Right ventricle myocardium inferior (tissue), 1 donor: ENCODE data around the gene MTFR2. TPM values are rescaled to one million over a fixed set of nuclear protein-coding genes. Genes with fewer than 3 reads are reported as not detected.

Source experiments
- ATAC-seq: fragments of 200-7000 bp; cut with Tn5 transposase; one replicate; pipeline ENCODE4 v1.9.1; 2020; ENCODE audit warnings: mild to moderate bottlenecking, moderate library complexity
- DNase-seq: peaks from one replicate; pipeline ENCODE4 v3.0.0; 2021; ENCODE audit errors: missing footprints
- intact Hi-C: fragments of 100-400 bp; cut with DNase I; formaldehyde crosslinking; loops from one replicate; pipeline ENCODE4 v1.11.0; 2022
- long read RNA-seq: library from polyadenylated mRNA; unstranded; transcript quantifications from one replicate; pipeline ENCODE4 v2.0.0, GENCODE V29; 2021
- total RNA-seq: library from RNA; stranded (reverse); fragmentation: NEBNext Ultra II Directional; extraction: Animal tissue kit (Norgen Biotek cat#: 25700); gene quantifications from one replicate; pipeline ENCODE4 v1.2.1, GENCODE V29; 2021
- donor health status: DM: no; HTN: yes; CAD: no; lungs with severe emphysema.

MTFR2 gene
- total RNA-seq = 0.32 TPM
- long read RNA-seq = 0 reads

GRCh38 chr6:136249811-136250685, at the start of gene MTFR2:
TSS of gene MTFR2 (minus strand) at chr6:136250311. CDS start at chr6:136249099, 1,212 bp downstream.
- intact Hi-C loops = loop anchor here (1.0 kb wide), 1 partner anchor 39 kb away; the partner anchor contains the start of gene BCLAF1
- peak; percentile 99 for ATAC-seq

DNA sequence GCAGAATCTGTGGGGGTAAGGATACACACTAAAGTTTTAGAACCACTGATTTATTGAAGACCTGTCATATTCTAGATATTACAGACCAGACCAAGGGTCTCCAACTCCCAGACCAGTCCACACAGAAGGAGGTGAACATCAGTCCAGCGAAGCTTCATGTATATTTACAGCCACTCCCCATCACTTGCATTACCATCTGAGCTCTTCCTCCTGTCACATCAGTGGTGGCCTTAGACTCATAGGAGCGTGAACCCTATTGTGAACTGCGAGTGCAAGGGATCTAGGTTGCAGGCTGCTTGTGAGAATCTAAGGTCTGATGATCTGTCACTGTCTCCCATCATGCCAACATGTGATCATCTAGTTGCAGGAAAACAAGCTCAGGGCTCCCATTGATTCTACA, 44.5 kb upstream of the MTFR2 start:
- ATAC-seq = no peak
- intact Hi-C loops = no loop called here
- no peak for DNase-seq

More at GRCh38 chr6:136249811-136250685, at the start of gene MTFR2:
- DNase-seq = peak; percentile 94

- intact Hi-C loops = loop anchor here (2.0 kb wide), 1 partner anchor 794 kb away; the partner anchor contains the start of gene AHI1
- ATAC-seq = peak; percentile 42
- peak; percentile 88 for DNase-seq
These were observed 40.4 kb upstream of the MTFR2 start for GRCh38 chr6:136290410-136291010.

- intact Hi-C loops = loop anchor here (1.0 to 2.0 kb wide), 2 partner anchors 39 to 793 kb away; partner anchors contain the start of genes AHI1 and MTFR2
- ATAC-seq (peak; percentile 97), DNase-seq (peak; percentile 100)
These were observed 39.7 kb upstream of the MTFR2 start, which contains the start of gene BCLAF1 for GRCh38 chr6:136289579-136290409. TSS of gene BCLAF1 (minus strand) at chr6:136289846. CDS start at chr6:136279866, 9,980 bp downstream.

DNA sequence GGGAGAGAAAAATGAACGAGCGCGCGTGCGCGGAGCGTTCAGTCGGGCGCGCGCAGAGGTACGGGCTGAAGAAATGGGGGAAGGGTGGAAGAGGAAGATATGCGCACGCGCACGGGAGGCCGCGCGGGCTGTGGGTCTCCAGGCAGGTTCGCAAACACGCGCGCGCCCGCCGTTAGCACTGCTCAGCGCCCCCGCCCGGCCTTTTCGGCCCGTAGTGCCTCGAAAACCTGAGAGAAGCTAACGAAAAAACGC, 39.1 kb upstream of the MTFR2 start:
- ATAC-seq = peak; percentile 84
- peak; percentile 95 for DNase-seq
- intact Hi-C loops = loop anchor here (1.0 kb wide), 1 partner anchor 39 kb away; the partner anchor contains the start of gene MTFR2

GRCh38 chr6:136288566-136289326, 38.6 kb upstream of the MTFR2 start:
- ATAC-seq (peak; percentile 49), DNase-seq (peak; percentile 92)
- intact Hi-C loops = loop anchor here (1.0 kb wide), 1 partner anchor 38 kb away; the partner anchor contains the start of gene MTFR2

DNA sequence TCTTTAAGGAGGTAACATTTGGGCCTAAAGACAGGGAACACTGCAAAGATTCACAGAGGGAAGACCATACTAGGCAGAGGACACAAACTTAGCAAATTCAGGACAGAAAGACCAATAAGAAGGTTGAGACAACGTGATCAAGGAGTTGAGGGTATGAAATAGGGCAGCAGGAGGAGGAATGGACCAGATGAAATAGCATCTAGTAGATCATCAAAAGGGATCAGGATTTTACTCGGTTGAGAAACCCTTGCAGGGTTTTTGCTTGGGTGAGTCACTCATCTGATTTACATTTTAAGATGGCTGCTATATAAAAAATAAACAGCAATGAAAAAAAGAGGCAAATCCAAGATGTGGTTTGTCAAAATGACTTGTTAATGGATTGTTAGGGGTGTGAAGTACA, 34.8 kb upstream of the MTFR2 start:
- ATAC-seq (no peak), DNase-seq (no peak)
- intact Hi-C loops = no loop called here

DNA sequence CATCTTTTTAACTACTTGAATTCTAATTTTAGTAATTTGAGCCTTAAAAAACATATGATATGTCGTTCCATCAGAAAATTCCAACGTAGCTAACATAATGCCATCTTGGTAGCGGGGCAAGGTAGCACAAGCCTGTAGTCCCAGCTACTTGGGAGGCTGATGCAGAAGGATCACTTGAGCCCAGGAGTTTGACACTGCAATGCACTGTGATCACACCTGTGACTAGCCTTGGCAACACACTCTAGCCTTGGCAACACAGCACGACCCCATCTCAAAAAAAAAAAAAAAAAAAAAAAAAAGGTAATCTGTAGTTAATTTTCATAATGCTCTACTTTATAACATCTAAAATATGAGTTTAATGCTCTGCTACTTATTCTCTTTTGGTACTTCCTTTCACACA, 32.8 kb upstream of the MTFR2 start:
- intact Hi-C loops = no loop called here
- DNase-seq (no peak), ATAC-seq (no peak)

DNA sequence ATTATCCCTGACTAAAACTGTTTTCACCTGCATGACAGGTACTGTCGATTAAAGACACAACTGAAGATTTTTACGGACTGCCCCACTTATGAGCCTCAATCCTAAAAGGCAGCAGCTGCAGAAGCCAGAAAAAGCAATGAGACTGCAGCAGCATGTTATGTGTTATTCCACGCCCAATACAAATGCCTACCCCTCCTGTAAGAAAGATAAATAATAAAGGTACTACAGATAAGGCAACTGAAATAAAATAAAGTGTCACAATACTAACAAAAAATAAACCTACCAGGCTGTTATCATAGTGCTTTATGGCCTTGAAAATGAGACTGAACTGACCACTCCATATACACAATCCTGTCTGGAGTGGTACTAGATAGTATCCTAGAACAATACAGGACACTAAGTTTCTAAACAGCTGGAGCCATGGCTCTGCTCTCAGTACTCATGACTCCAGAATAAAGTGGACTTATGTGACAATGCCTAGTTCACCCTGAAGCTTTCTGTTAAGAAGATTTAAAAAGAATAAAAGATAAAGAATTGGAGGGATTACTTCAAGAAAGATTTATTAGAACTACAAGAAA, 30.0 kb upstream of the MTFR2 start:
- no peak for DNase-seq
- ATAC-seq = peak; percentile 57
- intact Hi-C loops = no loop called here

- ATAC-seq (no peak), DNase-seq (no peak)
- intact Hi-C loops = no loop called here
These were observed 24.0 kb upstream of the MTFR2 start for GRCh38 chr6:136274062-136274461.

DNA sequence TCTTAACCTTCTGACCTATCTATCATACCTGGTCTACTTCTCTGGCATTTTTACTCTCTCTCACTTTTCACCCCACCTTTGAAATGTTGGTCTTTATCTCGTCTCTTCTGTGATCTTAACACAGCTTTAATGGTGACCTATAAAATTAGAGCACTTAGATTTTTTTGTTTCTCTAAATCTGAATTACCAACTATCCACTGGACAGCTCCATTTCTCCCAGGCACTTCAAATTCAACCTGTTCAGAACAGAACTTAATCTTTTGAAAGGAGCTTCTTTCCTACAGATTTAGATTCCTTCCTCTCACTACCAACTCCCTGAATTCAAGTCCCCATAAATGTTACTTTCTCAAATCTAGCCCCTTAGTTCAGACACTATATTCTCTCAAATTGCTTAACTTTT, 15.0 kb upstream of the MTFR2 start:
- no peak for ATAC-seq
- no peak for DNase-seq
- intact Hi-C loops = no loop called here

DNA sequence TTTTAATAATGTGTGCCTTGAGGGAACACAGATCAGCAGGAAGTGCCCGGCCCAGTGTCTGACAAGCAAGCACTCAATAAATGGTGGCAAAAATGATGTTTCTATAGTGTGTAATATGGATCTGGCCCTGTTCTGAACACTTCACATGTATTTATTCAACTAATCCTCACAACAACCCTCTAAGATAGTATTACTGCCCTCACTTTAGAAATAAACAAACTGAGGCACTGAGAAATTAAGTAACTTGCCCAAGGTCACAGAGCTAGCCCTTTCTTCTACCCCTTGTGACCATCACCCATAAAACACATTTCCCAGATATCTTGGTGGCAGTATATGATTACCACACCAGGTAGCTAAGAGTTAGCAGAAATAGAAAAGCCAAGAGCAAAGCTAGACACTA, 12.8 kb upstream of the MTFR2 start:
- peak; percentile 16 for ATAC-seq
- intact Hi-C loops = no loop called here
- no peak for DNase-seq

DNA sequence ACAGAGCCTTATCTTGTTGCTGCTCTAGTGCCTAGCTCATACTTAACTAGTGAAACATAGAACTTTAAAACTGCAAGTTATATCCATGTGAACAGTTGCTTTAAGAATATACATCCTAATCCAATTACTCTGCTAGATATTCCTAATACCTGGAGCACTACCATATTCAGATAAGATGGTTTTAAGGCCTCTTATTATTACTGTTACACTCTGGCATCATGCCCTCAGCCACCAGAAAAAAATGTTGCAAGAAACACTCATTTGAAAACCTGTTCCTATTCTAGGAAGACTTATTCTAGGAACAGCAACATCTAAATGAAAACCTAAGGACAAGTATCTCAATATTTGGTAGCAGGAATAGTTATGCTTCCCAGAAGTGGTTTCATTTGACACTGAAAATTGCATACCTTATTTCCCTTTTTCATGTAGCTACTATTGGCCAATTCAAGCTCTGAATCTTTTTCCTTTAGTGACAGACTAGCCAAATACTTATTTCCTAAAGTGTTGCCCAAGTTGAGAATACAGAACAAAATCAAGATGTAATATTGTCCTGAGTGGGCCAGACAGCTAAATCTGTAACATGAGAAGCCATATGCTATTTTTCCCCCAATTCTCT, 4.8 kb upstream of the MTFR2 start:
- DNase-seq = no peak
- no peak for ATAC-seq
- intact Hi-C loops = no loop called here

DNA sequence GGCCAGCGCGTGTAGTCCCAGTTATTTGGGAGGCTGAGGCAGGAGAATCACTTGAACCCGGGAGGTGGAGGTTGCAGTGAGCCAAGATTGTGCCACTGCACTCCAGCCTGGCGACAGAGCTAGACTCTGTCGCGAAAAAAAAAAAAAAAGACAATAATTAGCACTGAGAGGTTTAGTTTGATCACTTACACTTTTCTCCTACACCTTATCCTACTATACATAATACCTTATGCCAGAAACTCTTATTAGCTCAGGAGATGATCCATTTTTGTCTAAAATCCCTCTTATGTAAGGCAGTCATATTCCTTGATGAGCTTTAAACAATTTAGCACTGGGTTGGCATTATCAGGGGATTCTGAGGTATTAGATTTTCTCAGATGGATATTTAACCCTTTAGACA, 3.6 kb upstream of the MTFR2 start:
- intact Hi-C loops = no loop called here
- DNase-seq = no peak
- ATAC-seq = no peak

DNA sequence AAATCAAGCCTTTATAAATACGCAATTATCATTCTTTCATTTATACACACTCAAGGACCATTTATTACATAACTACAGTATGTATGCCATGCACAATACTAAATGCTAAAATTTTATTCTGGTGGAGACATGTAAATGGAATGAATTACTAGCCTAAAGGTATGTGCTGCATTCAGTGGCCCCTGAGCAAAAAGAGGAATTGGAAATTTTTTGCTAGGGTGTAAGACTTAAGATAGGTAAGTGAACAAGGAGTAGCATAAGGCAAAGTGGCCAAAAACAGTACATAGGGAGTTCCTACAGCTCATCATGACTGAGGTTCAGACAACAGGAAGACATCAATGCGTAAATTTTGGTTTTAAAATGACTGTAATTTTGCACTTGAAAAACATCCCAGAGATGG, 2.3 kb upstream of the MTFR2 start:
- ATAC-seq (no peak), DNase-seq (no peak)
- intact Hi-C loops = no loop called here

DNA sequence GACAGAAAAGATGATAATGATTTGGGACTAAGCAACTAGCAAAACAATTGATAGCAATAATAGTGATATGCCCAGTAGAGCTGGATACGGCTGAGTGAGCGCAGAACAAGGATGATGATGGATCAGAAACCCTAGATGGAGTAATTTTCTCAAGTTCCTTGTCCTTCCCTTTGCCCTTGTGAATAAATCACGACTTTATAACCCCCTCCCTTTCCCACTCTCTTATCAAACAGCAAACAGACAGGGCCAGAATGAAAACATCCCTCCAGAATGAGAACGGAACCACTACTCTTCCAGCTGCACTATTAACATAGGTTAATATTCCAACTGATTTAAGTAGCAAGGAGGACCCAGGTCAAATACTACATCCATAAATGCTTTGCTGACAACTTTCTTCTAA, 1.3 kb upstream of the MTFR2 start:
- intact Hi-C loops = no loop called here
- DNase-seq (no peak), ATAC-seq (no peak)

- intact Hi-C loops = loop anchor here (1.0 kb wide), 1 partner anchor 39 kb away; the partner anchor contains the start of gene BCLAF1
- no peak for ATAC-seq
- no peak for DNase-seq
These were observed 536 bp upstream of the MTFR2 start for GRCh38 chr6:136250686-136251008.

GRCh38 chr6:136249336-136249735, 775 bp downstream of the MTFR2 start:
- ATAC-seq (no peak), DNase-seq (no peak)
- intact Hi-C loops = no loop called here
